Activated naive CD8-positive, alpha-beta T cell treated with anti-CD3 and anti-CD28 coated beads for 36 hours (primary cell): ENCODE measurements around the gene CACNB2. TPM values are rescaled to one million over a fixed set of nuclear protein-coding genes. Genes with fewer than 3 reads are reported as not detected.
"Not testable (repeated sequence)": the region's sequence is repeated elsewhere in the genome, so short reads cannot be mapped to it uniquely, and the experiment has no call there.

Experiments used
- DNase-seq: peaks from one replicate; pipeline ENCODE4 v3.0.0; 2021
- H3K27ac Mint-ChIP-seq: one replicate; pipeline ENCODE4 v1.8.0; 2022; ENCODE audit warnings: mild to moderate bottlenecking, moderate library complexity, mixed read lengths
- H3K27me3 Mint-ChIP-seq: one replicate; pipeline ENCODE4 v1.8.0; 2022; ENCODE audit warnings: mild to moderate bottlenecking, mixed read lengths
- H3K36me3 Mint-ChIP-seq: one replicate; pipeline ENCODE4 v1.8.0; 2021; ENCODE audit warnings: mild to moderate bottlenecking, mixed read lengths
- H3K4me1 Mint-ChIP-seq: one replicate; pipeline ENCODE4 v1.8.0; 2021; ENCODE audit warnings: mixed read lengths
- H3K4me3 Mint-ChIP-seq: one replicate; pipeline ENCODE4 v1.8.0; 2022; ENCODE audit warnings: mild to moderate bottlenecking, moderate library complexity, mixed read lengths
- H3K9me3 Mint-ChIP-seq: one replicate; pipeline ENCODE4 v1.8.0; 2022; ENCODE audit warnings: mixed read lengths
- total RNA-seq, 2 experiments: library from RNA; stranded (reverse); gene quantifications; one replicate each; pipeline ENCODE4 v1.2.3, GENCODE V29; 2021

CACNB2 gene
- total RNA-seq, 2 experiments from 2014 or later: not detected

GRCh38 chr10:18136073-18136791 is 4.0 kb upstream of the CACNB2 start:
- Mint-ChIP-seq H3K4me3 (no peak overlapping the region), H3K27me3 (peaks cover 24% of the 10 kb centered on the region), H3K27ac (no peak overlapping the region)

GRCh38 chr10:18137111-18137510 is 3.1 kb upstream of the CACNB2 start:
- no peak for DNase-seq
- Mint-ChIP-seq H3K4me3 (no peak overlapping the region), H3K36me3 (no peaks in the 10 kb centered on the region), H3K4me1 (peaks cover 2% of the 10 kb centered on the region), H3K27me3 (peaks cover 33% of the 10 kb centered on the region), H3K27ac (no peak overlapping the region), H3K9me3 (no peaks in the 10 kb centered on the region)

More at GRCh38 chr10:18136073-18136791, 4.0 kb upstream of the CACNB2 start:
- no peak for DNase-seq
- H3K4me1 Mint-ChIP-seq: peaks cover 2% of the 10 kb centered on the region
- no peaks in the 10 kb centered on the region for H3K36me3 Mint-ChIP-seq
- no peaks in the 10 kb centered on the region for H3K9me3 Mint-ChIP-seq

GRCh38 chr10:18140957-18141845 is 977 bp downstream of the CACNB2 start:
- H3K4me3 Mint-ChIP-seq: no peak overlapping the region
- H3K4me1 Mint-ChIP-seq: peaks cover 2% of the 10 kb centered on the region
- H3K36me3 Mint-ChIP-seq: no peaks in the 10 kb centered on the region
- DNase-seq: no peak
- H3K27me3 Mint-ChIP-seq: peaks cover 34% of the 10 kb centered on the region
- H3K9me3 Mint-ChIP-seq: no peaks in the 10 kb centered on the region
- no peak overlapping the region for H3K27ac Mint-ChIP-seq

- H3K27me3 Mint-ChIP-seq: peaks cover 32% of the 10 kb centered on the region
- H3K27ac Mint-ChIP-seq: no peak overlapping the region
- peaks cover 2% of the 10 kb centered on the region for H3K4me1 Mint-ChIP-seq
- H3K4me3 Mint-ChIP-seq: no peak overlapping the region
- DNase-seq: no peak
- H3K36me3 Mint-ChIP-seq: no peaks in the 10 kb centered on the region
- H3K9me3 Mint-ChIP-seq: no peaks in the 10 kb centered on the region
Measured at GRCh38 chr10:18142151-18142550, 1.9 kb downstream of the CACNB2 start.

- H3K27me3 Mint-ChIP-seq: peaks cover 29% of the 10 kb centered on the region
- no peak overlapping the region for H3K27ac Mint-ChIP-seq
- no peaks in the 10 kb centered on the region for H3K36me3 Mint-ChIP-seq
- peaks cover 2% of the 10 kb centered on the region for H3K4me1 Mint-ChIP-seq
- DNase-seq: no peak
- H3K4me3 Mint-ChIP-seq: no peak overlapping the region
- no peaks in the 10 kb centered on the region for H3K9me3 Mint-ChIP-seq
Measured at GRCh38 chr10:18144396-18144795, 4.2 kb downstream of the CACNB2 start.

DNA sequence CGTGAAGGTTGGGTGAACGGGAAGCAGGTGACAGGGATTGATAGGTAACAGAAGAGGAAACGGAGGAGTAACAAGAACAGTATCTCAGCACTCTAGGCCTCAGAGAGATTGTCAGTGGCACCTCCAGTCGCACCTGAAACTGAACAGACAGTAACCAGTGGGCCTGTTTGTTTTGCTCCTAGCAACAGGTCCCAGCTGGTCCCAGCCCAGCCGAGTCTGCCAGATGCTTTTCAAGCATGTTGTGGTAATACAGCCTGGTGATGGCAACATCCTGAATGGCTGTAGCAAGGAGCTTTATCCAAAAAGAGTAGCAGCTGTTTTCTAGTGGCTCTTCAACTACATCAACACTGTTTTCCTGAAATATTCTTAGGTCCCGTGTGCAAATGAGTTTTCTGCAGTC is 4.7 kb downstream of the CACNB2 start:
- Mint-ChIP-seq H3K4me3 (no peak overlapping the region), H3K27ac (no peak overlapping the region), H3K27me3 (peaks cover 24% of the 10 kb centered on the region), H3K36me3 (no peaks in the 10 kb centered on the region), H3K9me3 (no peaks in the 10 kb centered on the region), H3K4me1 (peaks cover 2% of the 10 kb centered on the region)
- DNase-seq: no peak

DNA sequence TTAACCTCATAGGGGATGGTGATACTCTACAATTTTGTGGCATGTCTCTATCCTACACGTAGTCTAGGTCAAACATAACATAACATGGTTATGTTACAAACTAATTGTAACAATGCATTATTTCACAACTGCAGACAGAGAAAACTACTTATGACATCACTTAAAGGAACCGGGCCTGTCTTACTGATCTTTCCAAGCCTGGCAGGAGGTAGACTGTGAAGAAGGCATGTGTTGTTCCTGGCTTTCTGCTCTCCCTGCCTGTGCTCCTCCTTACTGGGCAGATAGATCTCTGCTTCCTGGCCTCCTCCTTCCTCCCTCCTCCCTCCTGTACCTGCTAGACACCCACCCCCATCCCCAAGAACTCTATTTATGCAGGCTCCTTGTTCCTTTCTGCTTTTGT is 5.4 kb downstream of the CACNB2 start:
- H3K27me3 Mint-ChIP-seq: peaks cover 21% of the 10 kb centered on the region
- peaks cover under 1% of the 10 kb centered on the region for H3K4me1 Mint-ChIP-seq
- no peak for DNase-seq

DNA sequence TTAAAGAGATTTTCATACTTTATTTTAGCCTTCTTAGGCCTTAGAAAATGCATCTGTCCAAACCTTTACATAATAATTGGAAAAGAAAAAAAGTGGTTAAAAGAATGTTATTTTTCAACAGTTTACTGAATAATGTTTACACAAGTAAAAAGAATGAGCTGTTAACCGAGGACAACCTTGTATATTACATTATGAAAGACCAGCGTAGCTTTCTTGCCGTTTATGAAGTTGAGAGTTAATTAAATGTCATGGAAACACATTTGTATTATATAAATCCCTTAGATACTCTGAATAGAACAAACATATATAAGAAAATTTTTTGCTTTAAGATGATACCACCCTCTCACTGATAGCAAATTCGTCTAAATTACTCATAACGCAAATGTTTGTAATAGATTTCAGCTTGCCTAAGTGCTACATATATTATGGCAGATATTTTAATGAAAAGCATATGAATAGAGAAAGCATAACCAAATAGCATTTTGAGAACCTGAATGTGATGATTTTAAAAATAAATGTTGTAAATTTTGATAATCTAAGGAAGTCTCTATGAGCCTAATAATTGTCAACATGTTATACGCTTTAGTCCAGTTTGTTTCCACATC is 9.1 kb downstream of the CACNB2 start:
- H3K9me3 Mint-ChIP-seq: no peaks in the 10 kb centered on the region
- H3K27ac Mint-ChIP-seq: no peak overlapping the region
- no peak overlapping the region for H3K4me3 Mint-ChIP-seq
- DNase-seq: no peak
- peaks cover 3% of the 10 kb centered on the region for H3K27me3 Mint-ChIP-seq
- no peaks in the 10 kb centered on the region for H3K4me1 Mint-ChIP-seq
- no peaks in the 10 kb centered on the region for H3K36me3 Mint-ChIP-seq

More for the DNA sequence above, 5.4 kb downstream of the CACNB2 start:
- Mint-ChIP-seq H3K36me3 (no peaks in the 10 kb centered on the region), H3K27ac (no peak overlapping the region), H3K9me3 (no peaks in the 10 kb centered on the region), H3K4me3 (no peak overlapping the region)

GRCh38 chr10:18151356-18151890 is 11.2 kb downstream of the CACNB2 start:
- no peak overlapping the region for H3K27ac Mint-ChIP-seq
- H3K9me3 Mint-ChIP-seq: no peaks in the 10 kb centered on the region
- H3K4me3 Mint-ChIP-seq: no peak overlapping the region
- no peaks in the 10 kb centered on the region for H3K4me1 Mint-ChIP-seq
- no peak for DNase-seq
- peaks cover 3% of the 10 kb centered on the region for H3K27me3 Mint-ChIP-seq
- H3K36me3 Mint-ChIP-seq: no peaks in the 10 kb centered on the region

- H3K4me1 Mint-ChIP-seq, H3K4me3 Mint-ChIP-seq, H3K27ac Mint-ChIP-seq, H3K9me3 Mint-ChIP-seq, DNase-seq, H3K27me3 Mint-ChIP-seq, H3K36me3 Mint-ChIP-seq: not testable (repeated sequence)
Measured at GRCh38 chr10:18153381-18153780, 13.2 kb downstream of the CACNB2 start.

DNA sequence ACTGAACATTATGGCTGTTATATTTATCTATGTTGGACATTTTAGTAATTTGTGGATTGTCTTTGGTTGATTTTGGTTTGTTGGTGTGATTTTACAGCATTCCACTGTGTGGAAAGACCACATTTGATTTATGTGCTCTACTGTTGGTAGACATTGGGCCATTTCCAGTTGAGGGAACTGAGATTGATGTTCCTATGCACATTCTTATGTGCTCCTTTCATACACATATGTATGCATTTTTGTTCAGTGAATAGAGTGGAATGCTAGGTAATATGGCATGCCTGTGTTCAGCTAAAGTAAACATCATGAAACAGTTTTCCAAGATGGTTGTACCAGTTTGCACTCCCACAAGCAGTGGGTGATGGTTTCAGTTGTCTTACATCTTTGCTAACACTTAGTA is 15.1 kb downstream of the CACNB2 start:
- Mint-ChIP-seq H3K36me3 (no peaks in the 10 kb centered on the region), H3K9me3 (no peaks in the 10 kb centered on the region), H3K27me3 (peaks cover 3% of the 10 kb centered on the region), H3K4me1 (no peaks in the 10 kb centered on the region), H3K4me3 (no peak overlapping the region), H3K27ac (no peak overlapping the region)
- DNase-seq: no peak

- not testable (repeated sequence) for H3K4me1 Mint-ChIP-seq, H3K4me3 Mint-ChIP-seq, H3K27me3 Mint-ChIP-seq, DNase-seq, H3K9me3 Mint-ChIP-seq, H3K36me3 Mint-ChIP-seq, H3K27ac Mint-ChIP-seq
Measured at GRCh38 chr10:18156797-18157196, 16.6 kb downstream of the CACNB2 start.

DNA sequence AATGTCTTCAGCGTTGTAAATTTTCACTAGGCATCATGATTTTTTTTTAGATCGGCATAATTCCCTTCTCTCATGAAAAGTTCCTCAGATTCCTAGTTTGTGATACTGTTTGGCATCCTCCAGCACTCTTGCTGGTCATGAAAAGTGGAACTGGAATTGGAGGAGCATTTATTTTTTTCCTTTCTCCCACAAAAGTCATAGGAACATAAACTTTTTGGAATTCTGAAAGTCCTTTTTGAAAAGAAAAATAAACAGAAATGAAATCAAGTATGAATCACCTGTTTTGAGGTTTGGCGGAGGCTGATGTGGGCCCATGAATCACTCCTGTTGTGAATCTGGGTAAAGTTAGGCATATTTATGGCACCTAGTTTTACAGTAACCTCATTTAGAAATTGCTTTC is 17.7 kb downstream of the CACNB2 start:
- Mint-ChIP-seq H3K9me3 (no peaks in the 10 kb centered on the region), H3K27me3 (no peaks in the 10 kb centered on the region), H3K4me1 (no peaks in the 10 kb centered on the region), H3K4me3 (no peak overlapping the region), H3K27ac (no peak overlapping the region), H3K36me3 (no peaks in the 10 kb centered on the region)
- no peak for DNase-seq

DNA sequence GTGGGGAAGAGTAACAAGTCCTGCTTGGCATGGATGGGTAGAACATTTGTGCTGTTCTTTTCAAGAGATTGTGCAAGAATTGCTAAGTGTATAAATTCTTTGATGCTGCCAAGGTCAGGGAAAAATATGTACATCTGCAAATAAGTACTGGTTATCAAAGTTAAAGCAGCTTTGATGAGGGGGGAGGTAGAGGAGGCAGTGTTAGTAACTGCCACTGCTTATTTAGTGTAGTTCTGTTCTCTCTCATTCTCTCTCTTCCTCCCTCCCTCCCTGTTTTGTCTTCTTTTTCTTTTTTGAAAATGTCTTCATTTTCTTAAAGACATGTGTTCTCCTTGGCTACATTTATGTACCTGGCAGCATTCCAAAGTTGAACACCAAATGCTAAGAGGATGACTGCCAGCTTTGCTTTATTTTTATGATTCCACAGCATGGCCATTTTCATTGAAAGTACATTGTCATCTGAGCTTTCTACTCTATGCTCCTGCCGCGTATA is 18.6 kb downstream of the CACNB2 start:
- no peaks in the 10 kb centered on the region for H3K4me1 Mint-ChIP-seq
- H3K27ac Mint-ChIP-seq: no peak overlapping the region
- no peaks in the 10 kb centered on the region for H3K27me3 Mint-ChIP-seq
- no peak for DNase-seq
- no peak overlapping the region for H3K4me3 Mint-ChIP-seq
- no peaks in the 10 kb centered on the region for H3K36me3 Mint-ChIP-seq
- no peaks in the 10 kb centered on the region for H3K9me3 Mint-ChIP-seq

DNA sequence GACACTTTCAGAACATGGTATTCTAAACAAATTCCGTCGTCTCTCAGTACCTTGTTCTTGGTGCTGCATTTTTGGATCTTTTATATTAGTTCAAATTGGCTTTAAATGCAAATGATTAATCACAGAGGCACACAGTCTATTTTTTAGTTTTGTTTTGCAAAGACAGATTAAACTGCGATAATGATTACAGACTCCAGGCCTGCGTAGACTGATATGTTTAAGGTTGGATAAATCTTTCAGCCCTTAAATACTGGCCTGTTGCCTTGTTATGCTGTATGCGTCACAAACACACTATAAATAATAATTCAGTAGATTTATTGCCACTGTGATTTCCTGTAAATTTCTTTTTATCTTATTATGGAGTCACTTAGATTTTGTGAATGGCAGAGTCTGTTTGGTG is 19.3 kb downstream of the CACNB2 start:
- H3K27me3 Mint-ChIP-seq: no peaks in the 10 kb centered on the region
- H3K36me3 Mint-ChIP-seq: no peaks in the 10 kb centered on the region
- DNase-seq: no peak
- H3K9me3 Mint-ChIP-seq: no peaks in the 10 kb centered on the region
- H3K4me1 Mint-ChIP-seq: no peaks in the 10 kb centered on the region
- no peak overlapping the region for H3K4me3 Mint-ChIP-seq
- H3K27ac Mint-ChIP-seq: no peak overlapping the region
